Cortex of kidney (tissue), 1 donor: Measurements from ENCODE around the gene ITPKA.

ENCODE experiments used
- DNase-seq: peaks from one replicate; lab custom pipeline; 2025; lab: John Stamatoyannopoulos, UW

Gene ITPKA

GRCh38 chr15:41511331-41511898 lies 17.7 kb downstream of the ITPKA start:
- no peak for DNase-seq

GRCh38 chr15:41511899-41512369 lies 18.3 kb downstream of the ITPKA start:
- DNase-seq: no peak

GRCh38 chr15:41512512-41512939 lies 18.9 kb downstream of the ITPKA start:
- no peak for DNase-seq

- DNase-seq: no peak
Observed at GRCh38 chr15:41512940-41513505, 19.3 kb downstream of the ITPKA start.

- no peak for DNase-seq
Observed at GRCh38 chr15:41513506-41514227, 20.0 kb downstream of the ITPKA start, which contains the start of gene LTK. Gene LTK (minus strand): TSS chr15:41513827. CDS start chr15:41513709, 118 bp downstream.

GRCh38 chr15:41517895-41518449 lies 24.3 kb downstream of the ITPKA start:
- no peak for DNase-seq

- no peak for DNase-seq
Observed at GRCh38 chr15:41520636-41521035, 27.0 kb downstream of the ITPKA start.

GRCh38 chr15:41521614-41522013 lies 27.9 kb downstream of the ITPKA start:
- DNase-seq: no peak

GRCh38 chr15:41523097-41523496 lies 29.4 kb downstream of the ITPKA start:
- no peak for DNase-seq

- DNase-seq: no peak
Observed at GRCh38 chr15:41530363-41530956, 36.8 kb downstream of the ITPKA start.

- DNase-seq: no peak
Observed at GRCh38 chr15:41535544-41535943, 41.9 kb downstream of the ITPKA start.

GRCh38 chr15:41536866-41537265 lies 43.2 kb downstream of the ITPKA start:
- no peak for DNase-seq

GRCh38 chr15:41543521-41543870 lies 49.8 kb downstream of the ITPKA start:
- DNase-seq: no peak

- no peak for DNase-seq
Observed at GRCh38 chr15:41544650-41545015, 51.0 kb downstream of the ITPKA start.

- DNase-seq: no peak
Observed at GRCh38 chr15:41545218-41545617, 51.5 kb downstream of the ITPKA start.

GRCh38 chr15:41546851-41547786 lies 53.4 kb downstream of the ITPKA start:
- DNase-seq: no peak

GRCh38 chr15:41550066-41550775 lies 56.5 kb downstream of the ITPKA start:
- no peak for DNase-seq
